Stimulated activated CD8-positive, alpha-beta memory T cell treated with anti-CD3 and anti-CD28 coated beads, Interleukin-7, amount 100 ng/mL, for 1 hour (primary cell): ENCODE measurements around the gene EXOC3L2.
"Not testable (repeated sequence)": the region's sequence is repeated elsewhere in the genome, so short reads cannot be mapped to it uniquely, and the experiment has no call there.

Experiments
- DNase-seq, 2 donors: peaks; one replicate each; pipeline ENCODE4 v3.0.0-alpha.2; 2020; ENCODE audit warnings: low read depth in 2 of 2

Gene EXOC3L2

DNA sequence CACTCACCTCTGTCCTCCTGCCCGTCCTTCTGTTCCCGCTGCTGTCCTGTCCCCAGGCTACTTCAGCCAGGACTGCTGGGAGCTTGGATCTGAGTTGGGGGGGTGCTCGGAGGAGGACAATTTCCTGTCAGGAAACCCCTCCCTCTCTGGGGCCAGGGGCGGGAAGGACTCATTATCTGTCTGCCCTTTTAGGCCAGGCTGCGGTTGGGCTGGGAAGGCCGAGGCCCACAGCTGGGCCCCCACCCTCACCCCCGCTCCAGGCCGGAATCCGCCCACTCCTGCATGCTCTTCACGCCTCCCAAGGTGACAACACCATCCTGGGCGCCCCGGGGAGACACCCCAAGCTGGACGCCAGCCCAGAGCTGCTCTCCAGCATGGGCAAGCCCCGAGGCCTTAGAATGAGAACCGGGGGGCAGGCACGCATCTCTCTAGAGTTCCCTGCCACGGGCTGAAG, at the start of gene EXOC3L2:
TSS of gene EXOC3L2 (minus strand) at position 74 of the 454 bp plus-strand sequence. CDS start 6,362 bp downstream, outside the sequence.
- no peak for DNase-seq

GRCh38 chr19:45294291-45295029, 49.3 kb upstream of the EXOC3L2 start:
- DNase-seq, result no peak

DNA sequence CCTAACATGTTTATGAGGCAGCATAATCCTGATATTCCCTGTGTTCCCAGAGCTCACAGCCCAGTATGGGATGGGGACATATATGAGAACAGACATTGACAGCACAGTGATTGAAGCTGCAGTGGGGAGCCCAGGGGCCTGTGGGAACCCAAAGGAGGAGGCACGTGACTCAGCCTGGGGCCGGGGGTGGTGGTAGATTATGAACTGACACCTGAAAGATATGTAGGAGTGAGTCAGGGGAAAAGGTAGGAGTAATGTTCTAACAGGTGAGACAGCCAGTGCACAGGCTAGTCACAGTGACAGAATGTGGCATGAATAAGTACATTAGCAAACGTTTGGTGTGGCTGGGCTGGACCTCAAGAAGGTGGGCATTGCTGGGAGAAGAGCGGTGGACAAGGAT, 48.5 kb upstream of the EXOC3L2 start:
- DNase-seq, result no peak

- DNase-seq, result no peak
Observed at GRCh38 chr19:45291834-45292233, 46.6 kb upstream of the EXOC3L2 start.

DNA sequence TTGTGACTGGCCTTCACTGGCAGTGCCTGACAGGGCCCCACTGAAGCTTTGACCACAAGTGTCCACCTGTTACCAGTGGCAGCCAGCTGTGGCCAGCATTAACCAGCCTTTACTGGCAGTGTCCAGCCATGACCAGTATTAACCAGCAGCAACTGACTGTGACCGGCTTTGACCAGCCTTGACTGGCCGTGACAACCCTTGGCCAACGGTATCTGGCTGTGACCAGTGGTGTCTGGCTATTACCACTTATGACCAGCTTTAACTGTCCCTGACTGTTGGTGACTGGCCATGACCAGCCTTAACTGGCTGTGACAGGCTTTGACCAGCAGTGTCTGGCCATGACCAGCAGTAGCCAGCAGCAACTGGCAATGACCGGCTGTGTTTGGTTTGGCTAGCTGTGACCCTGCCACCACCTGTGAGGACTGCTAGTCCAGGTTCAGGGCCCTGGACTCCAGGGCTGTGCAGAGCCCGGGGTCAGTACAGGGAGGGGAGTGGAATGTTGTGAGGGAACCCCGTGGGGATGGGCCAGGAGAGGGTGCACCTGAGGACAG, 45.2 kb upstream of the EXOC3L2 start:
- no peak for DNase-seq

- DNase-seq, result no peak
Observed at GRCh38 chr19:45283443-45284033, 38.3 kb upstream of the EXOC3L2 start.

DNA sequence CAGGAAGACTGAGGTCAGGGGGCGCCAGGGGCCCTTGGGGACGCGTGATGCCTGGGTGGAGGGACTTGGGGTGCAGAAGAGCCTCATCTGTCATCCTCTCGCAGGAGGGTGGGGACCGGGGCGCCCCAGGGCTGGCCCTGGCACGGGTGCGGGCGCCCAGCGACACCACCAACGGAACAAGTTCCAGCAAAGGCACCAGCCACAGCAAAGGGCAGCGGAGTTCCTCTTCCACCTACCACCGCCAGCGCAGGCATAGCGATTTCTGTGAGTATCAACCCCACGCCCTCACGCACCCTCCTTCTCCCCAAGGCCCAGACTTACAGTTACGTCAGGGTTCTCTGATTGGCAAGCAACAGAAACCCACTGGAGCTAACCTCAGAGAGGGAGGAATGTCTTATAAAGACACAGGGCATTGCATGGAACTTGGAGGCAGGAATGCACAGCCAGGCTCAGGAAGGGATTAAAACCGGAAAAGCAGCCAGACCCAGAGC, 35.3 kb upstream of the EXOC3L2 start:
- DNase-seq, result no peak

GRCh38 chr19:45279587-45280192, 34.5 kb upstream of the EXOC3L2 start:
- DNase-seq, result no peak

DNA sequence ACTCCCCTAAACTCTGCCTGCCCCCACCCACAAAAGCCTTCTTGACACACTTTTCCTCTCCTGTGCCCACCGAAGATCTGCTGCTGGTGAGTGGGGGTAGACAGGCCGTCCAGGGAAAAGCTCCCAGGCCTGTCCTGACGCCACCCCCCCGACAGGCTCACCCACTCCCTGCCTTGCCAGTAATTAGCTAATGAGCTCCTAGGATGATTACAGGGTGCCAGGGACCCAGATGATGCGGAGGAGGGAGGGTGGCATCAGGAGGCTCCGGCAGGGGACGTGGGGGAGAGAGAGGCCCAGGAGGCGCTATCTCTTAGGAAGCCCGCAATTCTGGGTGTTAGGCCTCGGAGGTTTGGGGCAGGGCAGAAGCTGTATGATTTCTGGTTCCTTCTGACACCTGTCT, 32.9 kb upstream of the EXOC3L2 start:
- no peak for DNase-seq

DNA sequence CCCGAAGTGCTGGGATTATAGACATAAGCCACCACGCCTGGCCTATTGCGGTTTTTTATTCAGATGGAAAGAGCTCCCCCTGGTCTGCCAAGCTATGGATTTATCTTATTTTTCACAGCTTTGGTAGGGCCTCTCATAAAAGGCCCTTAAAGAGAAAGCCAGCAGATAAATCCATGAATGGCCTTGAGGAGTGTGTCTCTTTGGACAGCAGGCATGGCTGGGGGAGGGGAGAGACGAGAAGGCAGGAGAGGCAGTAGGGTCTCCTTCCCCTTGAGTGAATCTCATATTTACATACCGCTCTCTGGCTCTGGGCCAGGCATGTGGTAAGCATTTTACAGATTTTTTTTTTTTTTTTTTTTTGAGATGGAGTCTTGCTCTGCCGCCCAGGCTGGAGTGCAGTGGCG, 31.1 kb upstream of the EXOC3L2 start:
- DNase-seq, result no peak

GRCh38 chr19:45275370-45275971, 30.3 kb upstream of the EXOC3L2 start:
- DNase-seq, result no peak

DNA sequence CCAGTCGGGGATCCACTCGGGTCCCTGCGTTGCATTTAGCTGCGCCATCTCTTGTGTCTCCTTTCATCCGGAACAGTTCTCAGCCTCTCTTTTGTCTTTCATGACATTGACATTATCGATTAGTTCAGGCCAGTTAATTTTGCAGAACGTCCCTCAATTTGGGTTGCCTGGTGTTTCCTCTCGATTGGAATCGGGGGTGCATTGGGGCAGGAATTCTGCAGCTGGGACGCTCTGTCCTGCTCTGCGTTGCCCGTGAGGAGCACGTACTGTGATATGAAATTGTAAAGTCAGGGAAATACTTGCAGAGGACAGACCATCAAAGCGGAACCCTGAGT, 28.3 kb upstream of the EXOC3L2 start:
- no peak for DNase-seq

- DNase-seq, result no peak
Observed at GRCh38 chr19:45271735-45272108, 26.5 kb upstream of the EXOC3L2 start.

GRCh38 chr19:45271098-45271734, 26.0 kb upstream of the EXOC3L2 start:
- no peak for DNase-seq

- not testable (repeated sequence) for DNase-seq
Observed at GRCh38 chr19:45269939-45270338, 24.7 kb upstream of the EXOC3L2 start.

DNA sequence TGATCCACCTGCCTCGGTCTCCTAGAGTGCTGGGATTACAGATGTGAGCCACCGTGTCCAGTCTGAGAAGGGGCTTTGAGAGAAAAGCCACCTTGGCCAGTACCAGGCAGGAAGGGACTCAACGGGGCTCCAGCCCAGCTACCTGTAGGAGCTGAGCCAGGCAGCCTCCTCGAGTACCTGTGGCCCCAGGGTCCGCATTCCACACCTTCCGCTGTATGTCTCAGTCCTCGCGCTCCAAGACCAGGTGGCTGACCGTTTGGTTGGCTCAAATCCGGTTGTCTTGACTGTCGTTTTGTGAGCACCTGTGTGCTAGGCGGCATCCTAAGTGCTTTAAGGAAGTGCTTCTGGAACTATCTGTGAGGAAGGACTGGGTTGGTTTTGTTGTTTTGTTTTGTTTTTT, 22.1 kb upstream of the EXOC3L2 start:
- no peak for DNase-seq

DNA sequence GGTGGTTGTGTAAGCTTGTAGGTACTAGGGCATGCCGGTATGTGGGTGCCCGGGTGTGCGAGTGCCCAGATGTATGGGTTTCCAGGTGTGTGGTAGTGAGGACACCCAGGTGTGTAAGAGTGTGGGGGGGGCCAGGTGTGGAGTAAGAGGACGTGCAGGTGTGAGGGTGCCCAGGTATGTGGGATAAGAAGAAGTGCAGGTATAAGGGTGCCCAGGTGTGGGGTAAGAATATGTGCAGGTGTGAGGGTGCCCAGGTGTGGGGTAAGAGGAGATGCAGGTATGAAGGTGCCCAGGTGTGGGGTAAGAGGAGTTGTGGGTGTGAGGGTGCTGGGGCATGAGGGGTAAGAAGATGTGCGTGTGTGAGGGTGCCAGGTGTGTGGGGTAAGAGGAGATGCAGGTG, 20.2 kb upstream of the EXOC3L2 start:
- DNase-seq, result no peak

DNA sequence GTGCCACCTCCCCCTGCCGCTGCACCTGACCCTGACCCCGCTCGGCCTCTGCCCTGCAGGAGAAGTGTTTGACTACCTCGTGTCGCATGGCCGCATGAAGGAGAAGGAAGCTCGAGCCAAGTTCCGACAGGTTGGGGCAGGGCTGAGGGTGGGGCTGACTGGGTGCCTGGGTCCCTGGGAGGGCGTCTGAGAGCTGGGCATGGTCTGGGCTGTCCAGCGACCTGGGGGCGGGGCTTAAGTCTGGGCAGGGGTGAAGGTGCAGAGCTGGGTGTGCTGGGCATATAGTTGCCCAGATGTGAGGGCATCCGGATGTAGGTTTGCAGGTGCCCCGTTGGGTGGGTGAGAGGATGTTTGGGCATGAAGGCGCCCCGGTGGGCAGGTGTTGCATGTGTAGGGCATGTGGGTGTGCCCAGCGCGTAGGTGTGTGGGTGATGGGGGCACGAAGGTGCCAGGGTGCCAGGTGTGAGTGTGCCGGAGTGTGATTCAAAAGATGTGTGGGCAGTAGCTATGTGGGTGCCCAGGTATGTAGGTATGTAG, 19.6 kb upstream of the EXOC3L2 start:
- no peak for DNase-seq

GRCh38 chr19:45263013-45263412, 17.8 kb upstream of the EXOC3L2 start:
- DNase-seq, result no peak

- DNase-seq, result no peak
Observed at GRCh38 chr19:45262570-45262969, 17.4 kb upstream of the EXOC3L2 start.

GRCh38 chr19:45258862-45259261, 13.7 kb upstream of the EXOC3L2 start:
- DNase-seq, result no peak

DNA sequence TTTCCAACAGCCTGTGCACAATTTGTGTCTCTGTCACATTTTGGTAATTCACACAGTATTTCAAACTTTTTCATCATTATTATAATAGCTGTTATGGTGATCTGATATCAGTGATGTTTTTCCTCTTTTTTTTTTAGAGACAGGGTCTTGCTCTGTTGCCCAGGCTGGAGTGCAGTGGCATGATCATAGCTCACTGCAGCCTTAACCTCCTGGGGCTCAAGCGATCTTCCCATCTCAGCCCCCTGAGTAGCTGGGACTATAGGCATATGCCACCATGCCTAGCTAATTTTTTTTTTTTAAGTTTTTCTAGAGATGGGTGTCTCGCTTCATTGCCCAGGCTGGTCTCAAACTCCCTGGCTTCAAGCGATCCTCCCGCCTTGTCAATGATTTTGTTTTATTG, 11.6 kb upstream of the EXOC3L2 start:
- no peak for DNase-seq
